Ramos (cell line): ENCODE results near the gene ZIC4.

Source experiments
- in situ Hi-C: fragments of 300-500 bp; cut with MboI; formaldehyde crosslinking; loops from one replicate; pipeline ENCODE4 v1.14.3; 2022; ENCODE audit warnings: low sequenced_read_pairs; ENCODE audit not compliant: unreplicated experiment

The ZIC4 gene

GRCh38 chr3:147377412-147378367 is 28.7 kb downstream of the ZIC4 start:
- in situ Hi-C loops = no loop called here

- in situ Hi-C loops = no loop called here
These were observed 33.0 kb downstream of the ZIC4 start for GRCh38 chr3:147373301-147373700.

- in situ Hi-C loops = no loop called here
These were observed 33.8 kb downstream of the ZIC4 start for GRCh38 chr3:147372525-147373027.

- in situ Hi-C loops = no loop called here
These were observed 34.5 kb downstream of the ZIC4 start for GRCh38 chr3:147371771-147372340.

GRCh38 chr3:147371140-147371539 is 35.2 kb downstream of the ZIC4 start:
- in situ Hi-C loops = no loop called here

- in situ Hi-C loops = no loop called here
These were observed 36.0 kb downstream of the ZIC4 start for GRCh38 chr3:147370349-147370748.

- in situ Hi-C loops = no loop called here
These were observed 36.7 kb downstream of the ZIC4 start for GRCh38 chr3:147369661-147370123.

- in situ Hi-C loops = no loop called here
These were observed 37.1 kb downstream of the ZIC4 start for GRCh38 chr3:147369231-147369630.

- in situ Hi-C loops = no loop called here
These were observed 37.7 kb downstream of the ZIC4 start for GRCh38 chr3:147368561-147369221.

- in situ Hi-C loops = no loop called here
These were observed 38.2 kb downstream of the ZIC4 start for GRCh38 chr3:147368151-147368550.

- in situ Hi-C loops = no loop called here
These were observed 38.7 kb downstream of the ZIC4 start for GRCh38 chr3:147367676-147368075.

GRCh38 chr3:147365196-147366115 is 40.9 kb downstream of the ZIC4 start:
- in situ Hi-C loops = no loop called here

- in situ Hi-C loops = no loop called here
These were observed 41.6 kb downstream of the ZIC4 start for GRCh38 chr3:147364771-147365170.

- in situ Hi-C loops = no loop called here
These were observed 44.6 kb downstream of the ZIC4 start for GRCh38 chr3:147361454-147362420.

GRCh38 chr3:147360646-147361453 is 45.5 kb downstream of the ZIC4 start:
- in situ Hi-C loops = no loop called here

GRCh38 chr3:147360051-147360439 is 46.3 kb downstream of the ZIC4 start:
- in situ Hi-C loops = no loop called here

GRCh38 chr3:147359177-147360050 is 46.9 kb downstream of the ZIC4 start:
- in situ Hi-C loops = no loop called here
